CD14-positive monocyte (primary cell): ENCODE results near the gene DPM3. TPM values are rescaled to one million over a fixed set of nuclear protein-coding genes. Genes with fewer than 3 reads are reported as not detected.

Experiments
- DNase-seq, 3 donors: peaks; one replicate each; pipeline ENCODE4 v3.0.0-alpha.2; 2011 to 2022
- H2AFZ ChIP-seq: 2 replicates; pipeline ENCODE4 v1.6.0; 2012; ENCODE audit warnings: mild to moderate bottlenecking, low read depth, low read length, inconsistent platforms; ENCODE audit not compliant: insufficient read depth, poor library complexity, severe bottlenecking
- H3K27ac ChIP-seq, 2 donors: 1 replicate in 1 of 2; 2 replicates in 1 of 2; pipeline ENCODE4 v1.5.1; 2012 to 2013; ENCODE audit warnings: low read length in 2 of 2, control low read depth in 1 of 2, inconsistent platforms in 1 of 2, low read depth in 1 of 2, mild to moderate bottlenecking in 1 of 2
- H3K27me3 ChIP-seq, 2 donors: one replicate each; pipeline versions ENCODE4 v1.6.0 to v1.6.1; 2011 to 2013; ENCODE audit warnings: low read length in 2 of 2; ENCODE audit not compliant: control insufficient read depth in 2 of 2, insufficient read depth in 2 of 2
- H3K36me3 ChIP-seq, 2 donors: replicated peaks in 1 of 2; 1 replicate in 1 of 2; 2 replicates in 1 of 2; pipeline versions ENCODE4 v1.5.1 to v1.6.1; 2012 to 2013; ENCODE audit warnings: low read length in 2 of 2, control low read depth in 1 of 2, inconsistent platforms in 1 of 2, mild to moderate bottlenecking in 1 of 2; ENCODE audit not compliant: insufficient read depth in 2 of 2, control insufficient read depth in 1 of 2
- H3K4me1 ChIP-seq, 2 donors: 1 replicate in 1 of 2; 2 replicates in 1 of 2; pipeline versions ENCODE4 v1.5.1 to v1.6.1; 2012 to 2013; ENCODE audit warnings: low read length in 2 of 2, control low read depth in 1 of 2, inconsistent platforms in 1 of 2, mild to moderate bottlenecking in 1 of 2, moderate library complexity in 1 of 2; ENCODE audit not compliant: insufficient read depth in 2 of 2, control insufficient read depth in 1 of 2
- H3K4me2 ChIP-seq: replicated peaks from 2 replicates; pipeline ENCODE3; 2012; ENCODE audit warnings: low read length, moderate library complexity, mild to moderate bottlenecking; ENCODE audit not compliant: poor library complexity, severe bottlenecking; ENCODE audit errors: extremely low read depth
- H3K4me3 ChIP-seq, 3 experiments: fragments of 200-600 bp in 1 of 3; sonication (generic) in 1 of 3; replicated peaks in 1 of 3; 1 replicate in 2 of 3; 2 replicates in 1 of 3; pipeline ENCODE4 v1.5.1; 2011 to 2013; ENCODE audit warnings: low read length in 3 of 3, mild to moderate bottlenecking in 3 of 3, control low read depth in 2 of 3, low read depth in 2 of 3, inconsistent platforms in 1 of 3, moderate library complexity in 1 of 3
- H3K79me2 ChIP-seq: 2 replicates; pipeline ENCODE4 v1.6.0; 2012; ENCODE audit warnings: mild to moderate bottlenecking, control low read depth, inconsistent platforms, low read length, moderate library complexity; ENCODE audit not compliant: insufficient read depth
- H3K9ac ChIP-seq: 2 replicates; pipeline ENCODE4 v1.6.0; 2017; ENCODE audit warnings: low read length, mild to moderate bottlenecking; ENCODE audit not compliant: insufficient read depth, poor library complexity, severe bottlenecking
- H3K9me3 ChIP-seq, 2 donors: replicated peaks in 1 of 2; 1 replicate in 1 of 2; 2 replicates in 1 of 2; pipeline versions ENCODE4 v1.5.1 to v1.6.1; 2012 to 2013; ENCODE audit warnings: low read length in 2 of 2, control low read depth in 1 of 2; ENCODE audit not compliant: control insufficient read depth in 1 of 2, insufficient read depth in 1 of 2
- H4K20me1 ChIP-seq: 2 replicates; pipeline ENCODE4 v1.6.0; 2012; ENCODE audit warnings: mild to moderate bottlenecking, low read length, control low read depth, moderate library complexity; ENCODE audit not compliant: insufficient read depth
- H3K27ac Mint-ChIP-seq, 7 donors: one replicate each; pipeline ENCODE4 v1.8.0; 2020; ENCODE audit warnings: mild to moderate bottlenecking in 7 of 7, mixed read lengths in 7 of 7, moderate library complexity in 6 of 7, inconsistent platforms in 2 of 7
- H3K27me3 Mint-ChIP-seq, 3 donors: one replicate each; pipeline ENCODE4 v1.8.0; 2021 to 2022; ENCODE audit warnings: low read depth in 3 of 3, mild to moderate bottlenecking in 3 of 3, mixed read lengths in 3 of 3, moderate library complexity in 3 of 3, inconsistent platforms in 1 of 3
- H3K36me3 Mint-ChIP-seq, 2 donors: one replicate each; pipeline ENCODE4 v1.8.0; 2020; ENCODE audit warnings: mixed read lengths in 2 of 2, inconsistent platforms in 1 of 2, mild to moderate bottlenecking in 1 of 2
- H3K4me1 Mint-ChIP-seq: one replicate; pipeline ENCODE4 v1.8.0; 2020; ENCODE audit warnings: mild to moderate bottlenecking, mixed read lengths
- H3K4me3 Mint-ChIP-seq, 2 donors: one replicate each; pipeline ENCODE4 v1.8.0; 2020; ENCODE audit warnings: mild to moderate bottlenecking in 2 of 2, mixed read lengths in 2 of 2, moderate library complexity in 1 of 2
- H3K9me3 Mint-ChIP-seq, 7 donors: one replicate each; pipeline ENCODE4 v1.8.0; 2020 to 2022; ENCODE audit warnings: mixed read lengths in 7 of 7, mild to moderate bottlenecking in 6 of 7, moderate library complexity in 6 of 7, inconsistent platforms in 2 of 7
- WGBS: methylation state at CpG from one replicate; pipeline ENCODE4 v1.1.5; 2013; ENCODE audit warnings: missing lambda C conversion rate; ENCODE audit not compliant: insufficient coverage; 5-methylcytosine and 5-hydroxymethylcytosine counted together
- intact Hi-C, 2 donors: fragments of 100-400 bp; cut with micrococcal nuclease; formaldehyde crosslinking; loops; one replicate each; pipeline versions ENCODE4 v1.15.0 to v1.15.1; 2023
- polyA plus RNA-seq, 3 donors: library from polyadenylated mRNA; depleted of rRNA in 1 of 3; unstranded in 2 of 3; stranded (reverse) in 1 of 3; fragments of 300-500 nt in 2 of 3; fragments of >200 nt in 1 of 3; fragmentation: Illumina TruSeq in 2 of 3; gene quantifications; 1 replicate in 2 of 3; 2 replicates in 1 of 3; pipeline ENCODE4 v1.2.3, GENCODE V29; 2012 to 2021
- small RNA-seq: library from RNA; depleted of rRNA; stranded (forward); fragments of <200 nt; gene quantifications from one replicate; pipeline ENCODE3, GENCODE V24; 2012; ENCODE audit warnings: low read depth; ENCODE audit not compliant: insufficient read length
- TF ChIP-seq, protein P1 (sequence below): fragments of 200-600 bp; IDR thresholded peaks from one replicate; pipeline ENCODE4 v1.8.0; 2022; ENCODE audit warnings: antibody characterized with exemption, mild to moderate bottlenecking

The DPM3 gene
- polyA plus RNA-seq, 3 donors: 99.9 to 141 (median 105) TPM

DNA sequence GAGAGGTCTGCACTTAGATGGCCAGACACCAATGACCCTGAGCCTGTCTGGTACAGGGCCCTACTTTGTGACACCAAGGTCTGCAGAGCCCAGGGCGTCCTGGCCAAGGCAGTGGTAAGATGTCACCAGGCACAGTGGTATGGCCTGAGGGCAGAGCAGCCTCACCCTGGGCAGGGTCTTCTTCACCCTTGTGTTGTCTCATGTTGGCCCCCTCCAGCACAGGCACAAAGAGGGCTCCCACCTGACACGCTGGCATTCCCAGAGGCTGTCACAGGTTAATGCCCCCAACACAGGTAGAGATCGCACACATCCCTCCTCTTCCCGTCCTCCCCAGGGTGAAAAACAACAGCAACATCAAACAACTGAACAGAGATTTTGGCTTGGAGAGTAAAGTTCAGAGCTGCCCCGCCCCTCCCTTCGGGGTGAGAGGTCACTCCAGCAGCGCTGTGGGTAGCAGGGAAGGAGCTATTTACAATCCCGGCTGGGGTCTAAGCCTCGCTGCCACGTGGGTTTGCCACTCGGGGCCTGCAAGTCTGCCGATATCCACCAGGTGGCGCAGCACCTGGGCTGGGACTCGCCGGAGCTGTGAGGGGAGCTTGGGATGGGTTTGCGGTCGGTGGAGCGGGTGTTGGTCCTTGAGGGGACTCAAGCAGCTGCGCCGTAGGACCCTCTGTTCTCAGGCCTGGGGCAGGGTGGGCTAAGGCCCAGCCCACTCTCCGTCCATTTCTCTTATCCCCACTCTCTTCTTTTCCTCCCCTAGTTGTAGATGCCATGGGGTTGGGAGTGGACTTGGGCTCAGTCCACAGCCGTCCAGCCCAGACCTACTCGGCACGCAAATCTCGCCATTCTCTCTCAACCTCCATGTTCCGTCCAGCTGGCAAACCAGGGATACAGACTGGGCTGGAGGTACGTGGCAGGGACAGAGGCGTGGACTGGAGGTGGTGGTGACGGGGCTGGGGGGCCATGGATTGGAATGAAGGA lies 49.0 kb downstream of the DPM3 start:
- no peak overlapping the region for H3K4me2 ChIP-seq

More for the DNA sequence above, 49.0 kb downstream of the DPM3 start:
- Histone ChIP-seq H3K4me1 (peaks cover 1 to 11% of the 10 kb centered on the region in 2 donors), H3K79me2 (no peaks in the 10 kb centered on the region), H3K4me3 (no peak overlapping the region), H3K9me3 (no peaks in the 10 kb centered on the region), H2AFZ (peak overlapping the region; percentile 1), H3K36me3 (no peaks in the 10 kb centered on the region), H3K27ac (no peak overlapping the region), H4K20me1 (peaks cover 1% of the 10 kb centered on the region), H3K27me3 (peaks cover 0 to 6% of the 10 kb centered on the region in 2 donors), H3K9ac (no peak overlapping the region)
- intact Hi-C loops: loop anchor here (1.0 to 5.0 kb wide), 3 partner anchors 36 to 76 kb away; partner anchors contain the start of gene EFNA1 (in 1 of the 2)
- no peak overlapping the region for H3K27ac Mint-ChIP-seq
- no peaks in the 10 kb centered on the region for H3K9me3 Mint-ChIP-seq
- H3K36me3 Mint-ChIP-seq: peaks cover 0 to 5% of the 10 kb centered on the region in 2 donors
- peak overlapping the region in 1 of 2 donors; percentile 48 for H3K4me3 Mint-ChIP-seq
- TF ChIP-seq, protein P1, sequence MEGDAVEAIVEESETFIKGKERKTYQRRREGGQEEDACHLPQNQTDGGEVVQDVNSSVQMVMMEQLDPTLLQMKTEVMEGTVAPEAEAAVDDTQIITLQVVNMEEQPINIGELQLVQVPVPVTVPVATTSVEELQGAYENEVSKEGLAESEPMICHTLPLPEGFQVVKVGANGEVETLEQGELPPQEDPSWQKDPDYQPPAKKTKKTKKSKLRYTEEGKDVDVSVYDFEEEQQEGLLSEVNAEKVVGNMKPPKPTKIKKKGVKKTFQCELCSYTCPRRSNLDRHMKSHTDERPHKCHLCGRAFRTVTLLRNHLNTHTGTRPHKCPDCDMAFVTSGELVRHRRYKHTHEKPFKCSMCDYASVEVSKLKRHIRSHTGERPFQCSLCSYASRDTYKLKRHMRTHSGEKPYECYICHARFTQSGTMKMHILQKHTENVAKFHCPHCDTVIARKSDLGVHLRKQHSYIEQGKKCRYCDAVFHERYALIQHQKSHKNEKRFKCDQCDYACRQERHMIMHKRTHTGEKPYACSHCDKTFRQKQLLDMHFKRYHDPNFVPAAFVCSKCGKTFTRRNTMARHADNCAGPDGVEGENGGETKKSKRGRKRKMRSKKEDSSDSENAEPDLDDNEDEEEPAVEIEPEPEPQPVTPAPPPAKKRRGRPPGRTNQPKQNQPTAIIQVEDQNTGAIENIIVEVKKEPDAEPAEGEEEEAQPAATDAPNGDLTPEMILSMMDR: peak; percentile 97
- H3K27me3 Mint-ChIP-seq: peaks cover 5 to 15% (median 9%) of the 10 kb centered on the region in 3 donors
- DNase-seq: peak; percentile 71 to 79 (median 75)
- H3K4me1 Mint-ChIP-seq: peaks cover 6% of the 10 kb centered on the region
- WGBS: 38% methylated on average over 18 of the region's 29 CpGs

Small RNA genes within 50 kb of the gene (small RNA-seq; reads per million reads assigned to genes)
- not detected for gene HMGN2P18
- not detected for gene RF00019

Other genes with a start within 250 kb of the DPM3 start
- 10 to 100 TPM; 17.2 to 43.2 (median 41.9) TPM for gene PMVK, start 203.8 kb downstream of the DPM3 start, polyA plus RNA-seq
- 10 to 100 TPM; 23.1 to 31.7 (median 24.0) TPM for gene PBXIP1, start 184.4 kb downstream of the DPM3 start, polyA plus RNA-seq
- 10 to 100 TPM in 2 of 3 donors, 1 to 10 TPM in 1; 8.2 to 12.5 (median 12.0) TPM for gene PYGO2, start 178.7 kb downstream of the DPM3 start, polyA plus RNA-seq
- gene SHC1, start 169.8 kb downstream of the DPM3 start, polyA plus RNA-seq: 10 to 100 TPM; 26.7 to 70.6 (median 31.5) TPM
- 10 to 100 TPM in 2 of 3 donors, 1 to 10 TPM in 1; 9.4 to 22.6 (median 18.0) TPM for gene CKS1B, start 165.8 kb downstream of the DPM3 start, polyA plus RNA-seq
- 10 to 100 TPM; 31.5 to 41.6 (median 35.1) TPM for gene FLAD1, start 157.2 kb downstream of the DPM3 start, polyA plus RNA-seq
- not detected for gene LENEP, start 146.9 kb downstream of the DPM3 start, polyA plus RNA-seq
- 100 to 1,000 TPM in 1 of 3 donors, 1 to 10 TPM in 2; 6.3 to 149 (median 9.6) TPM for gene ZBTB7B, start 137.7 kb downstream of the DPM3 start, polyA plus RNA-seq
- gene DCST2, start 106.8 kb downstream of the DPM3 start, polyA plus RNA-seq: 1 to 10 TPM in 1 of 3 donors, not detected in 2; 2.6 TPM
- under 1 TPM in 1 of 3 donors, not detected in 2; 0.05 TPM for gene DCST1, start 106.7 kb downstream of the DPM3 start, polyA plus RNA-seq
- 100 to 1,000 TPM in 1 of 3 donors, 10 to 100 TPM in 2; 44.5 to 202 (median 74.3) TPM for gene ADAM15, start 89.2 kb downstream of the DPM3 start, polyA plus RNA-seq
- gene EFNA4, start 76.8 kb downstream of the DPM3 start, polyA plus RNA-seq: 1 to 10 TPM; 2.3 to 8.0 (median 4.1) TPM
- 1 to 10 TPM in 1 of 3 donors, under 1 TPM in 2; 0.45 to 1.7 (median 0.92) TPM for gene EFNA3, start 61.7 kb downstream of the DPM3 start, polyA plus RNA-seq
- gene EFNA1, start 12.7 kb downstream of the DPM3 start, polyA plus RNA-seq: 1 to 10 TPM in 1 of 3 donors, not detected in 2; 1.2 TPM
- 10 to 100 TPM; 40.0 to 50.8 (median 49.4) TPM for gene SLC50A1, start 4.7 kb downstream of the DPM3 start, polyA plus RNA-seq
- 100 to 1,000 TPM; 157 to 256 (median 247) TPM for gene KRTCAP2, start 32.8 kb upstream of the DPM3 start, polyA plus RNA-seq
- gene TRIM46, start 33.3 kb upstream of the DPM3 start, polyA plus RNA-seq: under 1 TPM in 1 of 3 donors, not detected in 2; 0.13 TPM
- gene THBS3, start 67.4 kb upstream of the DPM3 start, polyA plus RNA-seq: 10 to 100 TPM in 1 of 3 donors, 1 to 10 TPM in 2; 3.2 to 50.7 (median 5.3) TPM
- gene MTX1, start 68.2 kb upstream of the DPM3 start, polyA plus RNA-seq: 100 to 1,000 TPM in 1 of 3 donors, 10 to 100 TPM in 2; 79.7 to 101 (median 86.0) TPM
- 1 to 10 TPM in 2 of 3 donors, under 1 TPM in 1; 0.87 to 7.5 (median 1.9) TPM for gene ENTREP3, start 115.0 kb upstream of the DPM3 start, polyA plus RNA-seq
- gene SCAMP3, start 121.8 kb upstream of the DPM3 start, polyA plus RNA-seq: 10 to 100 TPM; 54.9 to 69.8 (median 64.9) TPM
- 100 to 1,000 TPM in 1 of 3 donors, 1 to 10 TPM in 2; 7.3 to 143 (median 9.6) TPM for gene CLK2, start 133.0 kb upstream of the DPM3 start, polyA plus RNA-seq
- gene HCN3, start 136.9 kb upstream of the DPM3 start, polyA plus RNA-seq: 1 to 10 TPM in 1 of 3 donors, under 1 TPM in 1, not detected in 1; 0.15 to 2.3 TPM
- under 1 TPM in 1 of 3 donors, not detected in 2; 0.05 TPM for gene PKLR, start 160.9 kb upstream of the DPM3 start, polyA plus RNA-seq
- 100 to 1,000 TPM in 2 of 3 donors, 10 to 100 TPM in 1; 92.5 to 123 (median 117) TPM for gene FDPS, start 168.3 kb upstream of the DPM3 start, polyA plus RNA-seq
- gene RUSC1, start 180.4 kb upstream of the DPM3 start, polyA plus RNA-seq: 10 to 100 TPM; 12.7 to 23.4 (median 13.5) TPM